Left ventricle myocardium inferior (tissue), 1 donor: Measurements from ENCODE around the gene CDH5. TPM values are rescaled to one million over a fixed set of nuclear protein-coding genes. Genes with fewer than 3 reads are reported as not detected.

ENCODE experiments used
- DNase-seq: peaks from one replicate; pipeline ENCODE4 v3.0.0-alpha.2; 2020
- H3K27ac ChIP-seq: fragments of 200-600 bp; replicated peaks from 2 replicates; pipeline ENCODE4 v1.8.0; 2021
- H3K27me3 ChIP-seq: fragments of 200-600 bp; 2 replicates; pipeline ENCODE4 v1.8.0; 2021; ENCODE audit warnings: low read depth
- H3K36me3 ChIP-seq: fragments of 200-600 bp; 2 replicates; pipeline ENCODE4 v1.8.0; 2021
- H3K4me1 ChIP-seq: fragments of 200-600 bp; 2 replicates; pipeline ENCODE4 v1.8.0; 2021
- H3K4me3 ChIP-seq: fragments of 200-600 bp; 2 replicates; pipeline ENCODE4 v1.8.0; 2021; ENCODE audit warnings: mild to moderate bottlenecking, moderate library complexity
- H3K9me3 ChIP-seq: fragments of 200-600 bp; replicated peaks from 2 replicates; pipeline ENCODE4 v1.8.0; 2021
- intact Hi-C: fragments of 100-400 bp; cut with micrococcal nuclease; formaldehyde crosslinking; loops from one replicate; pipeline ENCODE4 v1.11.0; 2022
- total RNA-seq: library from RNA; stranded (reverse); fragmentation: NEBNext Ultra II Directional; extraction: Animal tissue kit (Norgen Biotek cat#: 25700); gene quantifications from one replicate; pipeline ENCODE4 v1.2.1, GENCODE V29; 2021
- TF ChIP-seq, protein P1 (sequence below): fragments of 200-600 bp; IDR thresholded peaks from 2 replicates; pipeline ENCODE4 v1.8.0; 2021; ENCODE audit warnings: antibody characterized with exemption, mild to moderate bottlenecking, borderline replicate concordance
- donor health status: DM: no; HTN: yes; CAD: no; lungs with severe emphysema.

The CDH5 gene
- total RNA-seq, 1 donor from 2014 or later, result 47.1 TPM

DNA sequence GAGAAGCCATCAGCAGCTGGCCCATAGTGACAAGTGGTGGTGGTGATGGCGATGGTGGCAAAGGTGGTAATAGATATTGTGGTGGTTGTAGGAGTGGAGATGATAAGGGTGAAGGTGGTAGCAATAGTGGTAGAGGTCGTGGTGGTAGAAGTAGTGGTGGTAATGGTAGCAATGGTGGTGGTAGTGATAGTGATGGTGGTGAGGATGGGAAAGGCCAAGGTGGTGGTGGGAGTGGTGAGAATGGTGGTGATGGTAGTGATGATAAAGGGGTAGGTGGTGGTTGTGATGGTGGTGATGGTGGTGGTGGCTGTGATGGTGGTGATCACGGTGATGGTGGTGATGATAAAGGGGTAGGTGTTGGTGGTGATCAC, 13.1 kb downstream of the CDH5 start:
- Histone ChIP-seq H3K36me3 (no peaks in the 10 kb centered on the region), H3K27ac (no peak overlapping the region), H3K4me3 (no peak overlapping the region), H3K27me3 (no peaks in the 10 kb centered on the region), H3K9me3 (no peaks in the 10 kb centered on the region), H3K4me1 (peaks cover 75% of the 10 kb centered on the region)
- no peak for DNase-seq
- TF ChIP-seq, protein P1, sequence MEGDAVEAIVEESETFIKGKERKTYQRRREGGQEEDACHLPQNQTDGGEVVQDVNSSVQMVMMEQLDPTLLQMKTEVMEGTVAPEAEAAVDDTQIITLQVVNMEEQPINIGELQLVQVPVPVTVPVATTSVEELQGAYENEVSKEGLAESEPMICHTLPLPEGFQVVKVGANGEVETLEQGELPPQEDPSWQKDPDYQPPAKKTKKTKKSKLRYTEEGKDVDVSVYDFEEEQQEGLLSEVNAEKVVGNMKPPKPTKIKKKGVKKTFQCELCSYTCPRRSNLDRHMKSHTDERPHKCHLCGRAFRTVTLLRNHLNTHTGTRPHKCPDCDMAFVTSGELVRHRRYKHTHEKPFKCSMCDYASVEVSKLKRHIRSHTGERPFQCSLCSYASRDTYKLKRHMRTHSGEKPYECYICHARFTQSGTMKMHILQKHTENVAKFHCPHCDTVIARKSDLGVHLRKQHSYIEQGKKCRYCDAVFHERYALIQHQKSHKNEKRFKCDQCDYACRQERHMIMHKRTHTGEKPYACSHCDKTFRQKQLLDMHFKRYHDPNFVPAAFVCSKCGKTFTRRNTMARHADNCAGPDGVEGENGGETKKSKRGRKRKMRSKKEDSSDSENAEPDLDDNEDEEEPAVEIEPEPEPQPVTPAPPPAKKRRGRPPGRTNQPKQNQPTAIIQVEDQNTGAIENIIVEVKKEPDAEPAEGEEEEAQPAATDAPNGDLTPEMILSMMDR, result no peak
- intact Hi-C loops, result no loop called here

GRCh38 chr16:66380421-66380820, 13.9 kb downstream of the CDH5 start:
- Histone ChIP-seq H3K27ac (no peak overlapping the region), H3K36me3 (no peaks in the 10 kb centered on the region), H3K4me3 (no peak overlapping the region), H3K27me3 (no peaks in the 10 kb centered on the region), H3K9me3 (no peaks in the 10 kb centered on the region), H3K4me1 (peaks cover 77% of the 10 kb centered on the region)
- intact Hi-C loops, result no loop called here
- TF ChIP-seq, protein P1, result no peak
- DNase-seq, result no peak

DNA sequence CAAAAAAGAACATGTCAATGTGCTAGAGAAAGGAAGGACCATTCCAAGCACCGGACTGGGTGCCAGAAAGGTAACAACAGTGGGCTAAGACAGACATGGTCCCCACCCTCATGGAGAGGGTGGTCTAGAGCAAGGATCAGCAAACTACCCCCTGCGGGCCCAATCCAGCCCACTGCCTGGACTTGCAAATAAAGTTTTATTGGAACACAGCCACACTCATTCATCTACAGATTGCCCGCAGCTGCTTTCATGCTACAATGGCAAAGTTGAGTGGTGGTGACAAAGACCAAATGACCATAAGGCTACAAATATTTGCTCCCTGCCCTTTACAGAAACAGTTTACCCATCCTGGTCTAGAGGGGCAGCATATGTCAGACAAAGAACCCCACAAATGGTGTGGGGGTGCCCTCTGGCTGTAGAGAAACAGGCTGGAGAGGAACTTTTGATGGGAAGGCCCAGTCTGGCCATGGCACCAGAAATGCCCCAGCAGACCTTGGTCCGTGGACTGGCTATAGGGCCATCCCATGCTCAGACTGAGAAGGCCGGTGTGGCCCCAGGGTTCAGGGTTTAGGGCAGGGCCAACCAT, 15.2 kb downstream of the CDH5 start:
- no peaks in the 10 kb centered on the region for H3K9me3 ChIP-seq
- TF ChIP-seq, protein P1, result no peak

GRCh38 chr16:66382171-66382965, 15.9 kb downstream of the CDH5 start:
- peak overlapping the region; percentile 81 for H3K27ac ChIP-seq
- peak overlapping the region; percentile 26 for H3K4me3 ChIP-seq
- peaks cover 75% of the 10 kb centered on the region for H3K4me1 ChIP-seq
- no peak for DNase-seq
- H3K9me3 ChIP-seq, result no peaks in the 10 kb centered on the region
- intact Hi-C loops, result no loop called here
- TF ChIP-seq, protein P1, result no peak
- no peaks in the 10 kb centered on the region for H3K27me3 ChIP-seq
- H3K36me3 ChIP-seq, result no peaks in the 10 kb centered on the region

More for the DNA sequence above, 15.2 kb downstream of the CDH5 start:
- Histone ChIP-seq H3K27me3 (no peaks in the 10 kb centered on the region), H3K4me1 (peaks cover 75% of the 10 kb centered on the region), H3K4me3 (no peak overlapping the region), H3K27ac (peak overlapping the region; percentile 81), H3K36me3 (no peaks in the 10 kb centered on the region)
- intact Hi-C loops, result no loop called here
- DNase-seq, result no peak

DNA sequence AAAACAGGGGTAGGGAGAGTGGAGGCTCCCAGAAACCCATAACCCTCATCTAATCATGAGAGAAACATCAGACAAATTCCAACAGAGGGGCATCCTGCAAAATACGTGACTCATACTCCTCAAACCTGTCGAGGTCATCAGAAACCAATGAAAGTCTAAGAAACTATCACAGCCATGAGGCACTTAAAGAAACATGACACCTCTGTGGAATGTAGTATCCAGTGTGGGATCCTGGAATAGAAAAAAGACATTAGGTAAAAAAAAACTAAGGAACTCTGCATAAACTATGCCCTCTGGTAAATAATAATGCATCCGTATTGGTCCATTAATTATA, 16.4 kb downstream of the CDH5 start:
- TF ChIP-seq, protein P1, result no peak
- no peak for DNase-seq
- H3K9me3 ChIP-seq, result no peaks in the 10 kb centered on the region
- H3K36me3 ChIP-seq, result peaks cover 4% of the 10 kb centered on the region
- intact Hi-C loops, result no loop called here
- H3K27me3 ChIP-seq, result no peaks in the 10 kb centered on the region
- H3K27ac ChIP-seq, result peak overlapping the region; percentile 81
- peak overlapping the region; percentile 26 for H3K4me3 ChIP-seq
- H3K4me1 ChIP-seq, result peaks cover 75% of the 10 kb centered on the region
